Transverse colon (tissue), 4 donors: ENCODE measurements around the gene INO80D. TPM values are rescaled to one million over a fixed set of nuclear protein-coding genes. Genes with fewer than 3 reads are reported as not detected.
"Not testable (repeated sequence)": the region's sequence is repeated elsewhere in the genome, so short reads cannot be mapped to it uniquely, and the experiment has no call there.

ENCODE experiments used
- DNase-seq: peaks from one replicate; pipeline ENCODE4 v3.0.0-alpha.2; 2019
- H3K27ac ChIP-seq, 4 donors: fragments of 200-600 bp; sonication (generic); 2 replicates each; pipeline ENCODE4 v1.5.1; 2016 to 2018; ENCODE audit warnings: inconsistent platforms in 4 of 4
- H3K27me3 ChIP-seq: fragments of 200-600 bp; sonication (generic); 2 replicates; pipeline ENCODE4 v1.5.1; 2017; ENCODE audit warnings: inconsistent platforms
- H3K36me3 ChIP-seq, 4 donors: fragments of 200-600 bp; sonication (generic); 2 replicates each; pipeline ENCODE4 v1.5.1; 2017 to 2019; ENCODE audit warnings: inconsistent platforms in 4 of 4
- H3K4me1 ChIP-seq, 4 donors: fragments of 200-600 bp; sonication (generic); 2 replicates each; pipeline ENCODE4 v1.5.1; 2017 to 2020; ENCODE audit warnings: inconsistent platforms in 4 of 4
- H3K4me3 ChIP-seq, 4 donors: fragments of 200-600 bp; sonication (generic); 1 replicate in 1 of 4; 2 replicates in 3 of 4; pipeline versions ENCODE4 v1.5.1 to v1.6.1; 2017 to 2019; ENCODE audit warnings: inconsistent platforms in 4 of 4
- H3K9me3 ChIP-seq, 2 donors: fragments of 200-600 bp; sonication (generic); 2 replicates each; pipeline ENCODE4 v1.5.1; 2017 to 2019; ENCODE audit warnings: inconsistent platforms in 2 of 2
- CTCF ChIP-seq, 5 experiments: fragments of 200-600 bp in 3 of 5; fragments of 450-650 bp in 2 of 5; sonication (generic) in 3 of 5; IDR thresholded peaks; 1 replicate in 2 of 5; 2 replicates in 3 of 5; pipeline ENCODE4 v1.5.1; 2016 to 2017; ENCODE audit warnings: antibody characterized with exemption in 5 of 5, inconsistent platforms in 3 of 5, mild to moderate bottlenecking in 2 of 5, moderate library complexity in 1 of 5
- EP300 ChIP-seq: sonication (generic); formaldehyde crosslinking; IDR thresholded peaks from one replicate; pipeline ENCODE4 v1.6.1; 2017; ENCODE audit warnings: antibody characterized with exemption, low read depth
- POLR2A ChIP-seq: fragments of 450-650 bp; IDR thresholded peaks from one replicate; pipeline ENCODE4 v1.6.1; 2016; ENCODE audit warnings: antibody characterized with exemption, mild to moderate bottlenecking, moderate library complexity
- POLR2AphosphoS5 ChIP-seq, 3 donors: sonication (generic); formaldehyde crosslinking; IDR thresholded peaks; one replicate each; pipeline ENCODE4 v1.6.1; 2016; ENCODE audit warnings: antibody characterized with exemption in 3 of 3
- WGBS, 2 donors: methylation state at CpG; one replicate each; pipeline ENCODE4 v1.1.5; 2018; ENCODE audit warnings: low coverage in 1 of 2; 5-methylcytosine and 5-hydroxymethylcytosine counted together
- in situ Hi-C, 4 donors: fragments of 200-750 bp; cut with MboI; loops; one replicate each; pipeline versions ENCODE4 v1.15.0 to v1.15.1; 2017; ENCODE audit warnings: low sequenced_read_pairs in 3 of 4, low pct_ligation_motif_present in 1 of 4, low pct_unique_long_range_greater_than_20kb in 1 of 4
- intact Hi-C: fragments of 100-400 bp; cut with DNase I; formaldehyde crosslinking; loops from one replicate; pipeline ENCODE4 v1.15.1; 2023; ENCODE audit warnings: low total_unique reads
- total RNA-seq, 4 donors: library from RNA; depleted of rRNA; stranded (reverse); fragments of >200 nt; gene quantifications; one replicate each; pipeline ENCODE4 v1.1.0, GENCODE V29; 2016

Gene INO80D
- total RNA-seq, 4 donors from 2014 or later, result 22.9 to 46.8 (median 31.2) TPM

GRCh38 chr2:206028101-206028500, 57.9 kb downstream of the INO80D start:
- Histone ChIP-seq H3K4me1 (no peaks in the 10 kb centered on the region), H3K9me3 (peaks cover 0 to 4% of the 10 kb centered on the region in 2 donors), H3K4me3 (no peak overlapping the region), H3K27ac (no peak overlapping the region), H3K36me3 (peaks cover 0 to 24% (median 5%) of the 10 kb centered on the region in 4 donors), H3K27me3 (no peaks in the 10 kb centered on the region)
- 92 to 93% methylated on average over 10 of the region's 10 CpGs for WGBS, 2 donors
- DNase-seq, result no peak
- in situ Hi-C loops, result no loop called here
- intact Hi-C loops, result no loop called here
- TF ChIP-seq EP300, result no peak
- TF ChIP-seq POLR2A, result no peak
- no peak for TF ChIP-seq CTCF (IDR thresholded peaks at IDR 0.05)
- TF ChIP-seq POLR2AphosphoS5 (IDR thresholded peaks at IDR 0.05), result no peak

- Histone ChIP-seq H3K27me3 (no peaks in the 10 kb centered on the region), H3K4me1 (no peaks in the 10 kb centered on the region), H3K27ac (no peak overlapping the region), H3K9me3 (no peaks in the 10 kb centered on the region), H3K36me3 (peaks cover 0 to 28% (median 7%) of the 10 kb centered on the region in 4 donors), H3K4me3 (no peak overlapping the region)
- WGBS, 2 donors, result 86 to 89% methylated on average over 1 to 8 of the region's 8 CpGs
- intact Hi-C loops (no loop called here), in situ Hi-C loops (no loop called here)
- no peak for DNase-seq
- TF ChIP-seq CTCF (IDR thresholded peaks at IDR 0.05), result no peak
- no peak for TF ChIP-seq POLR2A
- TF ChIP-seq EP300, result no peak
- TF ChIP-seq POLR2AphosphoS5 (IDR thresholded peaks at IDR 0.05), result no peak
Measured at GRCh38 chr2:206023183-206023582, 62.8 kb downstream of the INO80D start.

- H3K27ac ChIP-seq, result no peak overlapping the region
- no peaks in the 10 kb centered on the region for H3K9me3 ChIP-seq
- peaks cover 0 to 38% (median 17%) of the 10 kb centered on the region in 4 donors for H3K36me3 ChIP-seq
- in situ Hi-C loops, result no loop called here
- no peak for DNase-seq
- no peak overlapping the region for H3K4me3 ChIP-seq
- H3K27me3 ChIP-seq, result no peaks in the 10 kb centered on the region
- intact Hi-C loops, result no loop called here
- WGBS, 2 donors, result 96 to 97% methylated on average over 2 of the region's 2 CpGs
- H3K4me1 ChIP-seq, result no peaks in the 10 kb centered on the region
- TF ChIP-seq CTCF (IDR thresholded peaks at IDR 0.05) (no peak), POLR2A (no peak), EP300 (no peak), POLR2AphosphoS5 (IDR thresholded peaks at IDR 0.05) (no peak)
Measured at GRCh38 chr2:206020171-206020570, 65.8 kb downstream of the INO80D start.

GRCh38 chr2:206015746-206016145, 70.2 kb downstream of the INO80D start:
- H3K4me3 ChIP-seq, in situ Hi-C loops, DNase-seq, H3K27ac ChIP-seq, H3K27me3 ChIP-seq, intact Hi-C loops, H3K4me1 ChIP-seq, H3K9me3 ChIP-seq: not testable (repeated sequence)
- WGBS, 2 donors, result 92% methylated on average over 2 of the region's 2 CpGs; no CpG with 5 or more reads in 1 of the 2 donors
- peaks cover 0 to 39% (median 20%) of the 10 kb centered on the region in 4 donors for H3K36me3 ChIP-seq

GRCh38 chr2:206011795-206012194, 74.2 kb downstream of the INO80D start:
- no peaks in the 10 kb centered on the region for H3K27me3 ChIP-seq
- TF ChIP-seq CTCF (IDR thresholded peaks at IDR 0.05) (no peak), EP300 (no peak), POLR2AphosphoS5 (IDR thresholded peaks at IDR 0.05) (no peak), POLR2A (no peak)
- no peaks in the 10 kb centered on the region for H3K9me3 ChIP-seq
- H3K4me1 ChIP-seq, result no peaks in the 10 kb centered on the region
- intact Hi-C loops, result no loop called here
- H3K36me3 ChIP-seq, result peaks cover 0 to 32% (median 14%) of the 10 kb centered on the region in 4 donors
- no peak overlapping the region for H3K27ac ChIP-seq
- in situ Hi-C loops, result no loop called here
- H3K4me3 ChIP-seq, result no peak overlapping the region
- no peak for DNase-seq
- WGBS, 2 donors, result 75 to 93% methylated on average over 1 of the region's 1 CpG
